Caki2 (cell line): ENCODE measurements around the gene C6orf62. TPM values are rescaled to one million over a fixed set of nuclear protein-coding genes. Genes with fewer than 3 reads are reported as not detected.
"Not testable (repeated sequence)": the region's sequence is repeated elsewhere in the genome, so short reads cannot be mapped to it uniquely, and the experiment has no call there.

Experiments used
- DNase-seq: peaks from one replicate; pipeline ENCODE4 v3.0.0-alpha.2; 2015; ENCODE audit warnings: low read depth
- in situ Hi-C: cut with HindIII; loops from 2 replicates; pipeline ENCODE4 v1.10.0; 2016; ENCODE audit warnings: low sequenced_read_pairs, low pct_unique_long_range_greater_than_20kb, mixed read lengths
- total RNA-seq: library from RNA; depleted of rRNA; stranded (reverse); fragments of >200 nt; shearing (Covaris generic); gene quantifications from 2 replicates; pipeline ENCODE4 v1.2.3, GENCODE V29; 2014; ENCODE audit warnings: low replicate concordance; rRNA removed

C6orf62 gene
- 68.5 and 77.5 TPM in 2 replicates for total RNA-seq

DNA sequence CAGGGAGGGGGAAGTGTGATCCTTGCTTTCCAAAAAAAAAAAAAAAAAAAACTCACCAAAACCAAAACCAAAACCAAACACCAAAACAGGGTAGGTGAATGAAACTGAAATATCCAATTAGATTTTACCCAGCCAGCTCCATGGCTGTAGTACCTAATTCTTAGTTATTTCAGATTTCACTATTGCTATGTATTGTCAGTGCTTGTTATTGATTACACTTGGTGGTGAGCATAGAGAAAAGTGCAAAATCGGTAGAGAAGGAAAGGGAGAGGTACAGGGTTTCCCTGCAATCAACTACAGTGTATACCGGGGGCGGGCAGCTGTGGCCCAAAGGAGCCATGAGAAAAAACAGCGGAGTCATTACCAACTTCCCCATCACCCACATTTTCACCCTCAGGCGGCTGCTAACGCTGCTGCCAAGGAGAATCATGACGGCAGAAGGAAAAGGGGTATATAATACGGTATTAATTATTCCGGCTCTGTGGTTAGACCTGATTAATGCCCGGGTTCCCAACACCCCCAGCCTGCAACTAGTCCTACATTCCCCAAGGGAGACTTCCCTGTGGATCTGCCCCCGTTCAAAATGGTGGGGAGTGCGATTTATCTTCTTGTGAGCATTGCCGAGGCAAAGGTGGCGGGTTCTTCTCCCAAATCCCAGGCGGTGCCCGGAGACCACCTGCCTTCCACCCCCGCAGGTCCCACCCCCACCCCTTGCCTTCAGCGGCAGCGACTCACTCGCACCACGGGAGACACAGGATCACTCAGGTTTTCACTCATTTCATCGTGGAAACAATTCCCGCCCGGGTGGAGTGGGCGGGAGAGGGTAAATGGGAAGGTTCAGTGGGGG is at the start of gene C6orf62:
C6orf62 (minus strand) TSS at position 30 of the 847 bp plus-strand sequence. CDS start 486 bp downstream, outside the sequence.
- in situ Hi-C loops, result no loop called here
- peak; percentile 50 for DNase-seq

- in situ Hi-C loops, result no loop called here
- DNase-seq, result no peak
These were observed 49.4 kb upstream of the C6orf62 start for GRCh38 chr6:24768361-24768760.

DNA sequence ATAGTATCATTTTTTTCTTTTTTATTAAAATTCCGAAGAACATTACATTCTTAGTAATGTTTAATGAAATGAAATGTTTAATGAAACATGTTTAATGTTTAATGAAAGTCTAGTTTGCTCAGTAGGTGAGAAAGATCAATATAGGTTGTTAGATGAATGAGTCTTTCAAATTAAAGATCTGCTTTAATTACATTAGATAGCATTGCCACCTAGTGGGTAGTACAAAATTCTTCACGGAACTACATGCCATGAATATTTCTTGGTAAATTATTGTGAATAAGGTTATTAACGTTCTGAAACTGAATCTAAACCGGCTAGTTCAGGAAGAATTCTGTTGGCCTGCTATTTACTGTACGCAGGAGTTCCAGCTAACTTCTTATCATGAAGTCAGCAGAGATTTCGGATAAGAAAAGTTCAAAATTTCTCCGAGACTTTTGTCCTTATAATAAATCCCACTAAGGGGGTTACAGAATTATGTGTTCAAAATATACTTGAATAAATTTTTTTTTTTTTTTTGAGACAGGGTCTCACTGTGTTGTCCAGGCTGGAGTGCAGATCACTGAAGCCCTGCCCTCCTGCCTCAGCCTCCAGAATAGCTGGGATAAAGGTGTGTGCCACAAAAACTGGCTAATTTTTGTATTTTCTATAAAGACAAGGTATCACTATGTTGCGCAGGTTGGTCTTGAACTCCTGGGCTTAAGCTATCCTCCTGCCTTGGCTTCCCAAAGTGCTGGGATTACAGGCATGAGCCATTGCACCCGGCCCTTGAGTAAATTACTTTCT is 47.9 kb upstream of the C6orf62 start:
- in situ Hi-C loops, result no loop called here
- peak; percentile 30 for DNase-seq

DNA sequence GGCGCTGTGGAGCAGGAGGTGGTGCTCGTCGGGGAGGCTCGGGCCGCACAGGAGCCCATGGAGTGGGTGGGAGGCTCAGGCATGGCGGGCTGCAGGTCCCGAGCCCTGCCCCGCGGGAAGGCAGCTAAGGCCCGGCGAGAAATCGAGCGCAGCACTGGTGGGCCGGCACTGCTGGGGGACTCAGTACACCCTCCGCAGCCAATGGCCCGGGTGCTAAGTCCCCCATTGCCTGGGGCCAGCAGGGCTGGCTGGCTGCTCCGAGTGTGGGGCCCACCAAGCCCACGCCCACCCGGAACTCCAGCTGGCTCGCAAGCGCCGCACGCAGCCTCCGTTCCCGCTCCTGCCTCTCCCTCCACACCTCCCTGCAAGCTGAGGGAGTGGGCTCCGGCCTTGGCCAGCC is 47.0 kb upstream of the C6orf62 start:
- in situ Hi-C loops, result not testable (repeated sequence)

DNA sequence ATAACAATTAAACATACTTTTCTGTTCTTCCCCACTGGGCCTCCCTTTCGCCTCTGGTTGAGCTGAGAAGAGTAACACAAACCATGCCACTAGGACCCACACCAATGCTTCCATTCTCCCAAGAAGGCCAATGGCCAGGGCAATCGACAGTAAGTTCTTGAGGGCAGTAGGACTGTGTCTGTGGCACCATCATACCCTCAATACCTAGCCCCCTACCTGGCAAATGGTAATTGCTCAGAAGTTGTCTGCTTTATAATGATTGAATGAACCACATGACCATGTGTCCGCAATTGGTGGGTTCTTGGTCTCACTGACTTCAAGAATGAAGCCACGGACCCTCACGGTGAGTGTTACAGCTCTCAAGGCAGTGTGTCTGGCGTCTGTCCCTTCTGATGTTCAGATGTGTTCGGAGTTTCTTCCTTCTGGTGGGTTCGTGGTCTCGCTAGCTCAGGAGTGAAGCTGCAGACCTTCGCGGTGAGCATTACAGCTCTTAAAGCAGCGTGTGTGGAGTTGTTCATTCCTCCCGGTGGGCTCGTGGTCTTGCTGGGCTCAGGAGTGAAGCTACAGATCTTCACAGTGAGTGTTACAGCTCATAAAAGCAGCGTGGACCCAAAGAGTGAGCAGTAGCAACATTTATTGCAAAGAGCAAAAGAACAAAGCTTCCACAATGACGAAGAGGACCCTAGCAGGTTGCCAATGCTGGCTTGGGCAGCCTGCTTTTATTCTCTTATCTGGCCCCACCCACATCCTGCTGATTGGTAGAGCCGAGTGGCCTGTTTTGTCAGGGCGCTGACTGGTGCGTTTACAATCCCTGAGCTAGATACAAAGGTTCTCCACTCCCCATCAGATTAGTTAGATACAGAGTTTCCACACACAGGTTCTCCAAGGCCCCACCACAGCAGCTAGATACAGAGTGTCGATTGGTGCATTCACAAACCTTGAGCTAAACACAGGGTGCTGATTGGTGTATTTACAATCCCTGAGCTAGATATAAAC is 46.2 kb upstream of the C6orf62 start:
- DNase-seq, in situ Hi-C loops: not testable (repeated sequence)

More for the DNA sequence above, 47.0 kb upstream of the C6orf62 start:
- DNase-seq, result not testable (repeated sequence)

DNA sequence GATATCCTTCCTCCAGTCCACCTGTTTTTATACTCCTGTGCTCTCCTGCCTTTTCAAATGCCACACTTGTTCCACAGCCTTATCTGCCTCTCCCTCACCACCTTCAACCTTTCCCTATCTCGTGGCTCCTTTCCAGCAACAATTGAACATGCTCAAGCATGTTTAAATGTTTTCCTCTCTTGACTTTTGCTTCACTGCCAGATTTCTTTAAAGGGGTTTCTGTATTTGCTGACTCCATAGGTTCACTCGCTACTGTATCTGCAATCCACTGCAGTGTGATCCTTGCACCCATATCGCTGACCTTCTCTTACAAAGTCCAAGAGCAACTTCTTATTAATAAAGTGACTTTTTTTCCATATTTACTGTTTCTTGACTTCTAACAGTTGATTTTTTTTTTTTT is 44.6 kb upstream of the C6orf62 start:
- DNase-seq, result no peak
- in situ Hi-C loops, result no loop called here

- in situ Hi-C loops, result no loop called here
- DNase-seq, result no peak
These were observed 42.9 kb upstream of the C6orf62 start for GRCh38 chr6:24761851-24762250.

DNA sequence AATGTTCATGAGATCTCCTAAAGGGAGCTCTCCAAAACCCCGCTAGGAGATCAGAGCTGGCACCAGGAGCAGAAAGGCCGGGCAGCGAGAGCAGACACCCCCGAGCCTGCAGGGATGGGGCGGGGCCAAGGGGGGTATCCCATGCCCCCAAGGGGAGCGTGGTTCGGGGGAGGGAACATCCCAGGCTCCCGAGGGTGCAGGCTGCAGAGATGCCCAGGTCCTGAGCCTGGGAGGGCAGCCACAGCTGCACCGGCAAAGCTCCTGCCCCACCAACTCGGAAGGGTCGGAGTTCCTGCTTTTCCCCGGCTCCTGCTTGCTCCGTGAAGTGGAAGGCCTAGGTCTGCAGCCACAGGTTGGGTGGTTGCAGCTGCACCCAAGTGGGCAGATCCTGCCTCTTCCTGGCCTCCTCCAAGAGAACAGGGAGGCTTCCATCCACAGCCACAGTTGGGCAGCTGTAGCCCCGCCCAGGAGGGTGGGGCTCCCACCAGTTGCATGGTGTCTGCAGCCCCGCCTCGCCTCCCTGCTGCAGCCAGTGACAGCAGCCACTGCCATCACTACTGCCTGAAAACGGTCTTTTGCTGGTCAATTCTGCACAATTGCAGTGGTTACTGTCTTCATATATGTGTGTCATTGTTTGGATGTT is 42.4 kb upstream of the C6orf62 start:
- in situ Hi-C loops, result no loop called here

GRCh38 chr6:24760210-24760609 is 41.3 kb upstream of the C6orf62 start:
- no peak for DNase-seq
- in situ Hi-C loops, result no loop called here

More for the DNA sequence above, 42.4 kb upstream of the C6orf62 start:
- peak; percentile 50 for DNase-seq

- no peak for DNase-seq
- in situ Hi-C loops, result no loop called here
These were observed 40.8 kb upstream of the C6orf62 start for GRCh38 chr6:24759718-24760117.

DNA sequence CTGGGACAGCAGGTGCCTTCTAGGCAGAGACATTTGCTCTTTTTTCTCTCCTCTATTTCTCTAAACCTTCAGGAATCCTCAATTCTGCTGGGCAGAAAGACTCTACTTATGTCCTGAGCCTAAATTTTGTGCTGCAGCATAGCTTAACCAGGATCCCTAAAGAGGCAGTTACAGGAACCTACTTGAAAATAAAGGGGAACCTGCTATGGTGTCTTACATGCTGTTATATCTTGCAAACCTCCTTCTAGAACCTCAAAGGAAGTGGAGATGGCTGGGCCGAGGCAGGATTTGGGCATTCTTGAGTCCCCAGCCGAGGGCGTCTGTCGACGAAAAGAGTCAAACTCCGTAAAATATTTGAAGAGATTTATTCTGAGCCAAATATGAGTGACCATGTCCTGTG is 38.7 kb upstream of the C6orf62 start:
- in situ Hi-C loops, result no loop called here
- no peak for DNase-seq

DNA sequence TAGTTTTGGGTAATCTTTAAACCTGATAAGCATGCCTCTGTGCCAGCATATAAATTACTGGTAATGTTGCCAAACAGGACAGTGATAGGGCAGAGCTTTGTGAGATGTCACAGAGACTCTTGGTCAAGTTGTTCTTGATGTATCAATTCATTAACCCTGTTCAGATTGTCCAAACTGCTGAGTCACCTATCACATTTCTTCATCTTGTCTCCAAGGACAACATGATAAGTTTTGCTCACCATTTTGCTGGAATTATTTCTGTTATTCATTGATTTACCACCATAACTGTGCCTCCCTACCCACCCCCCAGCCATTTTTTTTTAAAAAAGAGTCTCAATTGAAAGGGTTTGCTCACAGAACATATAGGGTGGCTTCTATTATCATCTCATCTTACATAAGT is 36.3 kb upstream of the C6orf62 start:
- peak; percentile 25 for DNase-seq
- in situ Hi-C loops, result no loop called here

GRCh38 chr6:24754378-24754777 is 35.4 kb upstream of the C6orf62 start:
- DNase-seq, in situ Hi-C loops: not testable (repeated sequence)

DNA sequence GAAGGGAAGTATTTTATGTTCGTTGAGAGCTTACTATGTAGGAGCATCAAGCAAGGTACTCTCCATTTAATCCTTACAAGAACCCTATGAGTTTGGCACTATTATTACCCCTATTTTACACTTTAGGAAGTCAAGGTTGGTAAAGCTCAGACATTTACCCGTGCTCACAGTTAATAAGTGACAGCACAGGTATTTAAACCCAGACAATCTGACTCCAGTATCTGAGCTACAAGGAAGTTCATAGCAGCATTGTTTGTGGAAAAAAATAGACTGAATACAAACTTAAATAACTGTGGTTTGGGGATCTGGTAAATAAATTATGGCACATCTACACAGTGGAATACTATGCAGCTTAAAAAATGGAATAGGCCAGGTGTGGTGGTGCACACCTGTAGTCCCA is 34.6 kb upstream of the C6orf62 start:
- DNase-seq, result no peak
- in situ Hi-C loops, result no loop called here

DNA sequence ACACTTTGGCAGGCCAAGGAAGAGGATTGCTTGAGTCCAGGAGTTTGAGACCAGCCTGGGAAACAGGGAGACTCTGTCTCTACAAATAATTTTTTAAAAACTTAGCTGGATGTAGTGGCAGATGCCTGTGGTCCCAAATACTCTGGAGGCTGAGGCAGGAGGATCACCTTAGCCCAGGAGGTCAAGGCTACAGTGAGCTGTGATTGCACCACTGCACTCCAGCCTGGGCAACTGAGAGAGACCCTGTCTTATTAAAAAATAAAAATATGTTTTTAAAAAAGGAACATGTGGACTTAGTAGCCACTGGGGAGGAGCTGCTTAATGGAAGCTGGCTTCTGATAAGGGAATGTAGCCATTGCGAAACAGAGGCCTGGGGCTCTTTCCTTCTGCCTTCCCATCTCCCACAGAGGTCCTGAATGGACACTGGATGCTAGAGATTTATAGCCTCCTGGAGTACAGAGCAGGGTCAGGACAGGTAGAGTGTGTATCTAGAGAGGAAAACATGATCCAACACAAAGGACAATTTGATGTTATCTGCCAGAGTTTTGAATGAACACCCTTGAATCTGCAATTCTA is 34.1 kb upstream of the C6orf62 start:
- no peak for DNase-seq
- in situ Hi-C loops, result no loop called here

DNA sequence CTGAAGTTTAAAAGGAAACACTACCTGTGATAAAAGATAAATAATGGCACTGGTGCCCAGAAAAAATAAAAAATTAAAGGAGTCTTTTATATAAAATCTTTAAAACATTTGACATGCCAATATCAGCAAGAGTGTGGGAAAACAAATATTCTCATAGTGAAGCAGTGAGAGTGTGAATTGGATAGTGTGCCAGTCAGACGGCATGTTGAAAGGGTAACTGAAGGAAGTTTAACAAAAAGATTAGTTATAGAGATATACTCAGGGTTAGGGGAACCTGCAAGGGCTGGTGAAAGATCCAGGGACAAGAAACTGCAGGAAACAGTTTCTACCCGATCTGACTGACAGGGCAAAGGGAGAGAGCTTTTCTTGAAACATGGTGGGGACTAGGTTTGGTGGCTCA is 33.5 kb upstream of the C6orf62 start:
- no peak for DNase-seq
- in situ Hi-C loops, result no loop called here

DNA sequence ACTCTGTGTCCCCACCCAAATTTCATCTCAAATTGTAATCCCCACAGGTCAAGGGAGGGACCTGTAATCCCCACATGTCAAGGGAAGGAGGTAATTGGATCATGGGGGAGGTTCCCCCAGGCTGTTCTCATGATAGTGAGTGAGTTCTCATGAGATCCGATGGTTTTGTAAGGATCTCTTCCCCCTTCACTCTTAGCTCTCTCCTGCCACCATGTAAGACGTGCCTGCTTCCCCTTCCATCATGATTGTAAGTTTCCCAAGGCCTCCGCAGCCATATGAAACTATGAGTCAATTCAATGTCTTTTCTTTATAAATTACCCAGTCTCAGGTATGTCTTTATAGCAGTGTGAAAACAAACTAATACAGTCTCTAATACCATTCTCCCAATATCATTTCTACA is 31.9 kb upstream of the C6orf62 start:
- DNase-seq, in situ Hi-C loops: not testable (repeated sequence)
